Esophagus muscularis mucosa (tissue), 4 donors: Measurements from ENCODE around the gene AQP12B. TPM values are rescaled to one million over a fixed set of nuclear protein-coding genes. Genes with fewer than 3 reads are reported as not detected.

ENCODE experiments used
- DNase-seq: peaks from one replicate; pipeline ENCODE4 v3.0.0-alpha.2; 2017; ENCODE audit errors: extremely low spot score
- H3K27ac ChIP-seq, 4 donors: fragments of 200-600 bp; sonication (generic); replicated peaks in 1 of 4; 1 replicate in 3 of 4; 2 replicates in 1 of 4; pipeline ENCODE4 v1.5.1; 2016 to 2019; ENCODE audit warnings: mild to moderate bottlenecking in 1 of 4
- H3K27me3 ChIP-seq, 4 donors: fragments of 200-600 bp; sonication (generic); one replicate each; pipeline versions ENCODE4 v1.5.1 to v1.6.0; 2016 to 2019
- H3K36me3 ChIP-seq, 4 donors: fragments of 200-600 bp; sonication (generic); one replicate each; pipeline ENCODE4 v1.5.1; 2016 to 2019
- H3K4me1 ChIP-seq, 4 donors: fragments of 200-600 bp; sonication (generic); one replicate each; pipeline ENCODE4 v1.5.1; 2016 to 2019
- H3K4me3 ChIP-seq, 4 donors: fragments of 200-600 bp; sonication (generic); 1 replicate in 2 of 4; 2 replicates in 2 of 4; pipeline ENCODE4 v1.5.1; 2016 to 2019; ENCODE audit warnings: mild to moderate bottlenecking in 4 of 4, moderate library complexity in 1 of 4
- H3K9me3 ChIP-seq, 4 donors: fragments of 200-600 bp; sonication (generic); 1 replicate in 3 of 4; 2 replicates in 1 of 4; pipeline ENCODE4 v1.5.1; 2016 to 2019
- EP300 ChIP-seq: sonication (generic); formaldehyde crosslinking; IDR thresholded peaks from one replicate; pipeline ENCODE4 v1.6.1; 2017; ENCODE audit warnings: antibody characterized with exemption
- POLR2A ChIP-seq: fragments of 450-650 bp; IDR thresholded peaks from one replicate; pipeline ENCODE4 v1.6.1; 2017; ENCODE audit warnings: antibody characterized with exemption, moderate library complexity, mild to moderate bottlenecking, low read depth
- POLR2AphosphoS5 ChIP-seq, 2 donors: sonication (generic); formaldehyde crosslinking; IDR thresholded peaks; one replicate each; pipeline ENCODE4 v1.6.1; 2017; ENCODE audit warnings: antibody characterized with exemption in 2 of 2
- WGBS: methylation state at CpG from one replicate; pipeline ENCODE4 v1.1.5; 2018; 5-methylcytosine and 5-hydroxymethylcytosine counted together
- intact Hi-C: fragments of 100-400 bp; cut with DNase I; formaldehyde crosslinking; loops from one replicate; pipeline ENCODE4 v1.15.1; 2023
- total RNA-seq, 4 donors: library from RNA; depleted of rRNA; stranded (reverse); fragments of >200 nt; gene quantifications; one replicate each; pipeline versions ENCODE4 v1.1.0 to v1.2.1, GENCODE V29; 2016
- TF ChIP-seq, protein P1 (sequence below), 3 experiments: fragments of 200-600 bp in 2 of 3; fragments of 450-650 bp in 1 of 3; sonication (generic) in 2 of 3; IDR thresholded peaks; one replicate each; pipeline ENCODE4 v1.5.1; 2017 to 2019; ENCODE audit warnings: antibody characterized with exemption in 3 of 3, mild to moderate bottlenecking in 2 of 3, moderate library complexity in 1 of 3

AQP12B gene
- total RNA-seq, 4 donors from 2014 or later = not detected

GRCh38 chr2:240717181-240717641 lies 34.5 kb upstream of the AQP12B start:
- TF ChIP-seq POLR2A (no peak), POLR2AphosphoS5 (IDR thresholded peaks at IDR 0.05) (no peak), EP300 (no peak)
- TF ChIP-seq, protein P1, sequence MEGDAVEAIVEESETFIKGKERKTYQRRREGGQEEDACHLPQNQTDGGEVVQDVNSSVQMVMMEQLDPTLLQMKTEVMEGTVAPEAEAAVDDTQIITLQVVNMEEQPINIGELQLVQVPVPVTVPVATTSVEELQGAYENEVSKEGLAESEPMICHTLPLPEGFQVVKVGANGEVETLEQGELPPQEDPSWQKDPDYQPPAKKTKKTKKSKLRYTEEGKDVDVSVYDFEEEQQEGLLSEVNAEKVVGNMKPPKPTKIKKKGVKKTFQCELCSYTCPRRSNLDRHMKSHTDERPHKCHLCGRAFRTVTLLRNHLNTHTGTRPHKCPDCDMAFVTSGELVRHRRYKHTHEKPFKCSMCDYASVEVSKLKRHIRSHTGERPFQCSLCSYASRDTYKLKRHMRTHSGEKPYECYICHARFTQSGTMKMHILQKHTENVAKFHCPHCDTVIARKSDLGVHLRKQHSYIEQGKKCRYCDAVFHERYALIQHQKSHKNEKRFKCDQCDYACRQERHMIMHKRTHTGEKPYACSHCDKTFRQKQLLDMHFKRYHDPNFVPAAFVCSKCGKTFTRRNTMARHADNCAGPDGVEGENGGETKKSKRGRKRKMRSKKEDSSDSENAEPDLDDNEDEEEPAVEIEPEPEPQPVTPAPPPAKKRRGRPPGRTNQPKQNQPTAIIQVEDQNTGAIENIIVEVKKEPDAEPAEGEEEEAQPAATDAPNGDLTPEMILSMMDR (IDR thresholded peaks at IDR 0.05) = no peak
- H3K9me3 ChIP-seq = no peaks in the 10 kb centered on the region
- 93% methylated on average over 10 of the region's 18 CpGs for WGBS
- intact Hi-C loops = no loop called here
- DNase-seq = no peak
- no peaks in the 10 kb centered on the region for H3K4me1 ChIP-seq
- H3K36me3 ChIP-seq = no peaks in the 10 kb centered on the region
- H3K27ac ChIP-seq = no peak overlapping the region
- H3K27me3 ChIP-seq = peaks cover 0 to 17% (median 0%) of the 10 kb centered on the region in 4 donors
- no peak overlapping the region for H3K4me3 ChIP-seq

DNA sequence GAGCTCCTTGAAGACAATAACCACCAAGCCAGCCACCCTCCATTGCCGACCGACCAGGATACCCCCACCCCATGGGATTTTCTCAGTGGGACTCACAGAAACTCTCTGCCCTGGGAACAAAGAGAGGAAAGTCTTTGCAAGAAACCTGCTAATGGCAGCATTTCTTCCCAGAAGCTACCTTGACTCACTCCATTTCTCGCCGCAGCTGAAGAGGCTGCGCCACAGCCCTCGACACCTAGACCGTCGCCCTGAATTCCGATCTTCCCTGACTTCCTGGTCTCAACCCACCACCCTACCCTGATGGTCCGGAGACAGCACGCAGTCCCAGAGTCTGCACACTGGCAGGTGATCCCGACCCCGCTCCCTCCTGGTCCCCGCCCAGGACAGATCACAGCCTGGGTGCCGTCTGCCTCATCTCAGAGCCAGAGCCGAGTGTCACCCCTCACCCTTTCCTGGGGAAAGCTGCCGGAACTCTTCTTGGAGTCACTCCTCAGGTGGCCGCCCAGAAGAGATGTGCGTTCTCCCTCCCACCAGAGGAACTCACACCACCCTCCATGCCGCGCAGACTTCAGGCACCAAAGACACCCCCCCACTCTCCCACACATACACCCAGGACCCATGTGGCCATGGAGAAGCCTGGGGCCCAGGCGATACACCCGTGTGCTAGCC lies 33.6 kb upstream of the AQP12B start:
- no peak for TF ChIP-seq POLR2A
- TF ChIP-seq POLR2AphosphoS5 (IDR thresholded peaks at IDR 0.05) = no peak
- no peak for TF ChIP-seq EP300
- Histone ChIP-seq H3K36me3 (no peaks in the 10 kb centered on the region), H3K4me3 (no peak overlapping the region), H3K27me3 (peaks cover 0 to 27% (median 0%) of the 10 kb centered on the region in 4 donors), H3K4me1 (no peaks in the 10 kb centered on the region), H3K9me3 (no peaks in the 10 kb centered on the region), H3K27ac (no peak overlapping the region)
- intact Hi-C loops = no loop called here
- 92% methylated on average over 19 of the region's 23 CpGs for WGBS
- DNase-seq = no peak

GRCh38 chr2:240714747-240715725 lies 32.4 kb upstream of the AQP12B start:
- intact Hi-C loops = no loop called here
- WGBS = 80% methylated on average over 17 of the region's 23 CpGs
- TF ChIP-seq POLR2A (no peak), POLR2AphosphoS5 (IDR thresholded peaks at IDR 0.05) (no peak), EP300 (no peak)
- TF ChIP-seq, protein P1 (IDR thresholded peaks at IDR 0.05) = no peak

GRCh38 chr2:240713928-240714746 lies 31.5 kb upstream of the AQP12B start:
- no peaks in the 10 kb centered on the region for H3K4me1 ChIP-seq
- H3K27me3 ChIP-seq = peaks cover 0 to 36% (median 0%) of the 10 kb centered on the region in 4 donors
- intact Hi-C loops = no loop called here
- no peak overlapping the region for H3K27ac ChIP-seq
- TF ChIP-seq POLR2A = no peak
- 75% methylated on average over 25 of the region's 26 CpGs for WGBS
- no peak overlapping the region for H3K4me3 ChIP-seq
- no peaks in the 10 kb centered on the region for H3K9me3 ChIP-seq
- H3K36me3 ChIP-seq = no peaks in the 10 kb centered on the region
- no peak for DNase-seq

More at GRCh38 chr2:240714747-240715725, 32.4 kb upstream of the AQP12B start:
- no peak for DNase-seq
- Histone ChIP-seq H3K27me3 (peaks cover 0 to 32% (median 0%) of the 10 kb centered on the region in 4 donors), H3K9me3 (no peaks in the 10 kb centered on the region), H3K4me3 (no peak overlapping the region), H3K27ac (no peak overlapping the region), H3K4me1 (no peaks in the 10 kb centered on the region), H3K36me3 (no peaks in the 10 kb centered on the region)

GRCh38 chr2:240713071-240713927 lies 30.6 kb upstream of the AQP12B start:
- DNase-seq = no peak
- intact Hi-C loops = no loop called here
- TF ChIP-seq POLR2AphosphoS5 (IDR thresholded peaks at IDR 0.05) = no peak
- WGBS = 90% methylated on average over 20 of the region's 25 CpGs
- Histone ChIP-seq H3K36me3 (no peaks in the 10 kb centered on the region), H3K9me3 (no peaks in the 10 kb centered on the region), H3K4me1 (no peaks in the 10 kb centered on the region), H3K27ac (no peak overlapping the region), H3K4me3 (no peak overlapping the region), H3K27me3 (peaks cover 0 to 36% (median 0%) of the 10 kb centered on the region in 4 donors)
